Stimulated activated CD8-positive, alpha-beta memory T cell treated with anti-CD3 and anti-CD28 coated beads, Interleukin-7, amount 100 ng/mL, for 24 hours (primary cell): Measurements from ENCODE around the gene CPT1B.

ENCODE experiments used
- DNase-seq: peaks from one replicate; pipeline ENCODE4 v3.0.0-alpha.2; 2020; ENCODE audit warnings: low read depth

The CPT1B gene

GRCh38 chr22:50569896-50570535 is 8.2 kb downstream of the CPT1B start:
- DNase-seq: no peak

GRCh38 chr22:50569041-50569459 is 9.2 kb downstream of the CPT1B start:
- no peak for DNase-seq

GRCh38 chr22:50568626-50569025 is 9.6 kb downstream of the CPT1B start:
- no peak for DNase-seq

- DNase-seq: no peak
Measured at GRCh38 chr22:50567721-50568252, 10.4 kb downstream of the CPT1B start.

GRCh38 chr22:50564289-50564688 is 13.9 kb downstream of the CPT1B start:
- no peak for DNase-seq

- no peak for DNase-seq
Measured at GRCh38 chr22:50563413-50564160, 14.6 kb downstream of the CPT1B start.

GRCh38 chr22:50562523-50563412 is 15.5 kb downstream of the CPT1B start, which contains the start of gene SYCE3:
SYCE3 (minus strand) TSS chr22:50562919; CDS start chr22:50556405, 6,514 bp downstream.
- peak; percentile 96 for DNase-seq

GRCh38 chr22:50561401-50562358 is 16.5 kb downstream of the CPT1B start:
- no peak for DNase-seq

GRCh38 chr22:50560034-50560433 is 18.2 kb downstream of the CPT1B start:
- no peak for DNase-seq

- DNase-seq: no peak
Measured at GRCh38 chr22:50556703-50557102, 21.5 kb downstream of the CPT1B start.

GRCh38 chr22:50553310-50553709 is 24.9 kb downstream of the CPT1B start:
- no peak for DNase-seq

- no peak for DNase-seq
Measured at GRCh38 chr22:50551160-50551752, 27.0 kb downstream of the CPT1B start.

GRCh38 chr22:50550395-50550794 is 27.8 kb downstream of the CPT1B start:
- no peak for DNase-seq

GRCh38 chr22:50548921-50549790 is 29.1 kb downstream of the CPT1B start:
- no peak for DNase-seq

GRCh38 chr22:50548040-50548920 is 29.9 kb downstream of the CPT1B start:
- DNase-seq: no peak

- DNase-seq: no peak
Measured at GRCh38 chr22:50547263-50547985, 30.8 kb downstream of the CPT1B start.

- DNase-seq: no peak
Measured at GRCh38 chr22:50546326-50547262, 31.6 kb downstream of the CPT1B start.
